Fibroblast of villous mesenchyme (primary cell): ENCODE data around the gene LRRC27. TPM values are rescaled to one million over a fixed set of nuclear protein-coding genes. Genes with fewer than 3 reads are reported as not detected.
A peak's percentile ranks its signal among the peaks of the same experiment; 100 is the strongest.
"Not testable (repeated sequence)": the region's sequence is repeated elsewhere in the genome, so short reads cannot be mapped to it uniquely, and the experiment has no call there.

Source experiments
- DNase-seq: peaks from one replicate; pipeline ENCODE4 v3.0.0-alpha.2; 2010; ENCODE audit warnings: low read depth
- H3K4me3 ChIP-seq: 2 replicates; pipeline ENCODE4 v1.5.1; 2011; ENCODE audit warnings: low read depth, mild to moderate bottlenecking, low read length
- CTCF ChIP-seq: IDR thresholded peaks from 2 replicates; pipeline ENCODE4 v1.5.1; 2012; ENCODE audit warnings: low read depth, mild to moderate bottlenecking, low read length; ENCODE audit not compliant: insufficient read depth
- total RNA-seq: library from RNA; depleted of rRNA; stranded (reverse); fragments of >200 nt; gene quantifications from 2 replicates; pipeline ENCODE4 v1.2.3, GENCODE V29; 2012

The LRRC27 gene
- total RNA-seq, 1 donor = 6.0 TPM

GRCh38 chr10:132349766-132350165 is 17.8 kb downstream of the LRRC27 start:
- H3K4me3 ChIP-seq = no peak overlapping the region
- no peak for DNase-seq
- TF ChIP-seq CTCF = no peak

GRCh38 chr10:132350391-132350790 is 18.4 kb downstream of the LRRC27 start:
- no peak overlapping the region for H3K4me3 ChIP-seq
- TF ChIP-seq CTCF = no peak
- DNase-seq = no peak

- TF ChIP-seq CTCF = no peak
- H3K4me3 ChIP-seq = no peak overlapping the region
- no peak for DNase-seq
Measured at GRCh38 chr10:132350946-132351345, 19.0 kb downstream of the LRRC27 start.

GRCh38 chr10:132351611-132352010 is 19.6 kb downstream of the LRRC27 start:
- no peak overlapping the region for H3K4me3 ChIP-seq
- no peak for TF ChIP-seq CTCF
- no peak for DNase-seq

GRCh38 chr10:132352462-132353308 is 20.7 kb downstream of the LRRC27 start:
- peak; percentile 62 for DNase-seq
- not testable (repeated sequence) for H3K4me3 ChIP-seq
- peak; percentile 48 for TF ChIP-seq CTCF

GRCh38 chr10:132353456-132354355 is 21.7 kb downstream of the LRRC27 start:
- H3K4me3 ChIP-seq = no peak overlapping the region

More at GRCh38 chr10:132353456-132354355, 21.7 kb downstream of the LRRC27 start:
- TF ChIP-seq CTCF = no peak
- no peak for DNase-seq
